GM13976 (cell line): ENCODE measurements around the gene CYB5R2.

Source experiments
- DNase-seq: peaks from one replicate; pipeline ENCODE4 v3.0.0; 2012; ENCODE audit warnings: low spot score
- CTCF ChIP-seq: IDR thresholded peaks from 2 replicates; pipeline ENCODE4 v1.5.1; 2012; ENCODE audit warnings: borderline replicate concordance, mild to moderate bottlenecking; ENCODE audit not compliant: insufficient read depth; ENCODE audit errors: extremely low read depth, missing control alignments, control extremely low read depth
- in situ Hi-C: fragments of 300-500 bp; cut with MboI; formaldehyde crosslinking; loops from one replicate; pipeline ENCODE4 v1.12.0; 2022; ENCODE audit warnings: low sequenced_read_pairs, mixed read lengths, inconsistent platforms; ENCODE audit not compliant: unreplicated experiment

Gene CYB5R2

GRCh38 chr11:7672960-7673723 lies at the start of gene CYB5R2:
Gene CYB5R2 (minus strand): TSS chr11:7673500. CDS start chr11:7672825, 675 bp downstream.
- no peak for TF ChIP-seq CTCF
- in situ Hi-C loops, result no loop called here
- DNase-seq, result peak; percentile 77

GRCh38 chr11:7714786-7715185 lies 41.5 kb upstream of the CYB5R2 start:
- in situ Hi-C loops, result no loop called here
- no peak for DNase-seq
- no peak for TF ChIP-seq CTCF

GRCh38 chr11:7706377-7706776 lies 33.1 kb upstream of the CYB5R2 start, which contains the start of gene OVCH2:
Gene OVCH2 (minus strand): TSS chr11:7706477. CDS start chr11:7706394, 83 bp downstream.
- TF ChIP-seq CTCF, result no peak
- DNase-seq, result no peak
- in situ Hi-C loops, result no loop called here

GRCh38 chr11:7703740-7704139 lies 30.4 kb upstream of the CYB5R2 start:
- TF ChIP-seq CTCF, result no peak
- in situ Hi-C loops, result no loop called here

GRCh38 chr11:7696424-7696823 lies 23.1 kb upstream of the CYB5R2 start:
- in situ Hi-C loops, result loop anchor here (25.0 kb wide), 1 partner anchor 584 kb away; no protein-coding TSS in a partner anchor
- no peak for DNase-seq
- TF ChIP-seq CTCF, result no peak

More at GRCh38 chr11:7703740-7704139, 30.4 kb upstream of the CYB5R2 start:
- DNase-seq, result no peak

GRCh38 chr11:7694235-7694634 lies 20.9 kb upstream of the CYB5R2 start:
- no peak for DNase-seq
- in situ Hi-C loops, result loop anchor here (25.0 kb wide), 1 partner anchor 582 kb away; no protein-coding TSS in a partner anchor
- TF ChIP-seq CTCF, result no peak
